GM19397 (cell line): Measurements from ENCODE around the gene ACSL4.
"Not testable (repeated sequence)": the region's sequence is repeated elsewhere in the genome, so short reads cannot be mapped to it uniquely, and the experiment has no call there.

ENCODE experiments used
- ATAC-seq: cut with Tn5 transposase; IDR thresholded peaks from one replicate; pipeline ENCODE4 v1.9.1; 2021; ENCODE audit warnings: mild to moderate bottlenecking, moderate library complexity; ENCODE audit not compliant: unreplicated experiment

ACSL4 gene

GRCh38 chrX:109732017-109732801, 848 bp downstream of the ACSL4 start:
- peak; percentile 18 for ATAC-seq

GRCh38 chrX:109728173-109728535, 4.9 kb downstream of the ACSL4 start:
- no peak for ATAC-seq

- not testable (repeated sequence) for ATAC-seq
Observed at GRCh38 chrX:109724971-109725370, 8.1 kb downstream of the ACSL4 start.

- no peak for ATAC-seq
Observed at GRCh38 chrX:109720947-109721346, 12.1 kb downstream of the ACSL4 start.

GRCh38 chrX:109719264-109719663, 13.8 kb downstream of the ACSL4 start:
- ATAC-seq, result no peak

GRCh38 chrX:109716431-109717028, 16.5 kb downstream of the ACSL4 start:
- no peak for ATAC-seq

GRCh38 chrX:109714340-109714958, 18.6 kb downstream of the ACSL4 start:
- no peak for ATAC-seq

GRCh38 chrX:109710181-109710580, 22.9 kb downstream of the ACSL4 start:
- ATAC-seq, result no peak

GRCh38 chrX:109709129-109709631, 23.9 kb downstream of the ACSL4 start:
- peak; percentile 54 for ATAC-seq

- ATAC-seq, result no peak
Observed at GRCh38 chrX:109707720-109708119, 25.3 kb downstream of the ACSL4 start.

- ATAC-seq, result no peak
Observed at GRCh38 chrX:109707319-109707718, 25.7 kb downstream of the ACSL4 start.

- no peak for ATAC-seq
Observed at GRCh38 chrX:109704563-109704962, 28.5 kb downstream of the ACSL4 start.

GRCh38 chrX:109697855-109698254, 35.2 kb downstream of the ACSL4 start:
- ATAC-seq, result no peak

- no peak for ATAC-seq
Observed at GRCh38 chrX:109696146-109696740, 36.8 kb downstream of the ACSL4 start.

GRCh38 chrX:109695637-109696036, 37.4 kb downstream of the ACSL4 start:
- no peak for ATAC-seq

GRCh38 chrX:109691752-109692151, 41.3 kb downstream of the ACSL4 start:
- ATAC-seq, result no peak

- ATAC-seq, result no peak
Observed at GRCh38 chrX:109691277-109691676, 41.8 kb downstream of the ACSL4 start.

- ATAC-seq, result no peak
Observed at GRCh38 chrX:109687903-109688302, 45.2 kb downstream of the ACSL4 start.

- no peak for ATAC-seq
Observed at GRCh38 chrX:109685656-109686078, 47.4 kb downstream of the ACSL4 start.

- no peak for ATAC-seq
Observed at GRCh38 chrX:109684136-109684535, 48.9 kb downstream of the ACSL4 start.

- no peak for ATAC-seq
Observed at GRCh38 chrX:109681475-109682081, 51.5 kb downstream of the ACSL4 start.
